Measurements from ENCODE around the gene PNMT.
A peak's percentile ranks its signal among the peaks of the same experiment; 100 is the strongest.

- TF ChIP-seq POLR2A (IDR thresholded peaks at IDR 0.05) (no peak), CTCF (IDR thresholded peaks at IDR 0.05) (peak in 5 of 6 experiments; percentile 32 to 70 (median 67))
Observed at GRCh38 chr17:39704821-39705551, 36.7 kb downstream of the PNMT start.
